Measurements from ENCODE around the gene SUPT20H. TPM values are rescaled to one million over a fixed set of nuclear protein-coding genes. Genes with fewer than 3 reads are reported as not detected.

The SUPT20H gene
- total RNA-seq, 4 donors from 2014 or later = 24.7 to 50.9 (median 40.6) TPM

DNA sequence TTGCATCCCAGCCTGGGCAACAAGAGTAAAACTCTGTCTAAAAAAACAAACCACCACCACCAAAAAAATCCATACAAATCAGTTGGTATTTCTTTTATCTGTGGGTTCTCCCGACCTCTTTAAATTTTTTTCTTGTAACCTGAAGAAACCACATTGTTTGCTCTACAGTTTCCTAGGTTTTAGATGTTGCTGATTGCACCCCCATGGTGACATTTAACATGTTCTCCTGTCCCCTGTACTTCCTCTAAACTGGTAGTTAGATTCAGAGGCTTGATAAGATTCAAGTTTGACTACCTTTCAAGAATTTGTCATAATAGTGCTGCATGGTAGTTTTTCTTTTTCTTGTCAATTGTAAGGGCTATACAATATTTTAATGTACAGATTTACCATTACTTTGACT lies 84.3 kb downstream of the SUPT20H start:
- 94 to 100% methylated on average over 1 of the region's 1 CpG for WGBS, 2 donors
- DNase-seq (ENCODE audit: low spot score in 2 of 2) = no peak
- no peaks in the 10 kb centered on the region for H3K4me1 ChIP-seq
- no peak overlapping the region for H3K27ac ChIP-seq
- H3K4me3 ChIP-seq = no peak overlapping the region
- no peak for TF ChIP-seq EP300 (IDR thresholded peaks at IDR 0.05)
- TF ChIP-seq, protein P1, sequence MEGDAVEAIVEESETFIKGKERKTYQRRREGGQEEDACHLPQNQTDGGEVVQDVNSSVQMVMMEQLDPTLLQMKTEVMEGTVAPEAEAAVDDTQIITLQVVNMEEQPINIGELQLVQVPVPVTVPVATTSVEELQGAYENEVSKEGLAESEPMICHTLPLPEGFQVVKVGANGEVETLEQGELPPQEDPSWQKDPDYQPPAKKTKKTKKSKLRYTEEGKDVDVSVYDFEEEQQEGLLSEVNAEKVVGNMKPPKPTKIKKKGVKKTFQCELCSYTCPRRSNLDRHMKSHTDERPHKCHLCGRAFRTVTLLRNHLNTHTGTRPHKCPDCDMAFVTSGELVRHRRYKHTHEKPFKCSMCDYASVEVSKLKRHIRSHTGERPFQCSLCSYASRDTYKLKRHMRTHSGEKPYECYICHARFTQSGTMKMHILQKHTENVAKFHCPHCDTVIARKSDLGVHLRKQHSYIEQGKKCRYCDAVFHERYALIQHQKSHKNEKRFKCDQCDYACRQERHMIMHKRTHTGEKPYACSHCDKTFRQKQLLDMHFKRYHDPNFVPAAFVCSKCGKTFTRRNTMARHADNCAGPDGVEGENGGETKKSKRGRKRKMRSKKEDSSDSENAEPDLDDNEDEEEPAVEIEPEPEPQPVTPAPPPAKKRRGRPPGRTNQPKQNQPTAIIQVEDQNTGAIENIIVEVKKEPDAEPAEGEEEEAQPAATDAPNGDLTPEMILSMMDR (IDR thresholded peaks at IDR 0.05) = no peak
- TF ChIP-seq POLR2A (IDR thresholded peaks at IDR 0.05) = no peak
- H3K9me3 ChIP-seq = peaks cover 0 to 12% (median 0%) of the 10 kb centered on the region in 4 donors
- peaks cover 0 to 84% (median 0%) of the 10 kb centered on the region in 3 donors for H3K36me3 ChIP-seq
- no peaks in the 10 kb centered on the region for H3K27me3 ChIP-seq

DNA sequence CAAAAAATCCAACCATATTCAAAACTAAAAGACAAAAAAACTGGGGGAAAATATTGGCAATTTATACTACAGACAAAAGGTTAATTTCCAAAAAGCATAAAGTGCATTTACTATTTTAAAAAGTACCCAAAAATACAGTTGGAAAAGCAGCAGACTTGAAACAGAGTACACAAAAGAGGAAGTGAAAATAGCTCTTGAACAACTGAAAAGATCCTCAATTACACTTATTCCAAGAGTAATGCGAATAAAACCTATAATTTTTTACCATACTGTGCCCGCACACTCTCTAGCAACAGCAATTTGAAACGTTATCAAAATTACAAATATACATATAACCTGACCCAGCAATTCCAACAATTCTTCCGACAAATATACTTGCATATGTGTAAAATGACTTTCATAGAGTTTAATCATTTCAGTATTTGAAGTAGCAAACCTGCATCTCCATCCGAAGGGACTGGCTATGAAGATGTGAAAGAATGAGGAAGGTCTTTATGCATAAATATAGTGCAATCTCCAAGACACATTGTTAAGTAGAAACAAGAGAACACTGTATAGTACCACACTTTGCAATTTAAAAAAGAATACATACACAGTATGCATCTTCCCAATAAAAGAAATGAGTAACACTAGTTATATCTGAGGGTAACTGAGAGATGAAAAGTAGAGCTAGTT lies 85.7 kb downstream of the SUPT20H start:
- 89% methylated on average over 5 of the region's 5 CpGs for WGBS, 2 donors
- no peaks in the 10 kb centered on the region for H3K4me1 ChIP-seq
- peaks cover 0 to 83% (median 0%) of the 10 kb centered on the region in 3 donors for H3K36me3 ChIP-seq
- H3K27ac ChIP-seq = no peak overlapping the region
- no peaks in the 10 kb centered on the region for H3K27me3 ChIP-seq
- TF ChIP-seq EP300 (IDR thresholded peaks at IDR 0.05) (no peak), POLR2A (IDR thresholded peaks at IDR 0.05) (no peak)
- TF ChIP-seq, protein P1 (IDR thresholded peaks at IDR 0.05) = no peak
- H3K9me3 ChIP-seq = peaks cover 0 to 12% (median 0%) of the 10 kb centered on the region in 4 donors
- no peak for DNase-seq (ENCODE audit: low spot score in 2 of 2)
- no peak overlapping the region for H3K4me3 ChIP-seq

DNA sequence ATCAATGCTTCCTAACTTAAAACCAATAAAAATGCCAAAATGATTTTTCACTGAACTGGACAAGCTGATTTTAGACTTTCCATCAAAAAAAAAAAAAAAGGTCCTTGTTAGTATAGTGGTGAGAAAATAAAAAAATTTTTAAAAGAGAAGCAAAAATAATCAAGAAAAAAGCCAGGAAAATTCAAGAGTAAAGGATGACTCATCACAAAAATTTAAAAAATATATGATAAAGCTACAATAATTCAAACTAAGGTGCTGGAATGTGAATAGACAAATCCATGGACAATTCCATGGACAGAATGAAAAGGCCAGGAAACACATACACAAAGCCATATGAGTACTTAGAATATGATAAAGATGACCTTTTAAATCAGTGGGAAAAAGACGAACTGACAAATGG lies 86.5 kb downstream of the SUPT20H start:
- Histone ChIP-seq H3K4me3 (no peak overlapping the region), H3K36me3 (peaks cover 0 to 82% (median 0%) of the 10 kb centered on the region in 3 donors), H3K9me3 (peaks cover 0 to 12% (median 0%) of the 10 kb centered on the region in 4 donors), H3K27me3 (no peaks in the 10 kb centered on the region), H3K27ac (no peak overlapping the region), H3K4me1 (no peaks in the 10 kb centered on the region)
- DNase-seq (ENCODE audit: low spot score in 2 of 2) = no peak
- no peak for TF ChIP-seq POLR2A (IDR thresholded peaks at IDR 0.05)
- TF ChIP-seq EP300 (IDR thresholded peaks at IDR 0.05) = no peak
- TF ChIP-seq, protein P1 (IDR thresholded peaks at IDR 0.05) = no peak
- 94 to 97% methylated on average over 1 of the region's 1 CpG for WGBS, 2 donors

DNA sequence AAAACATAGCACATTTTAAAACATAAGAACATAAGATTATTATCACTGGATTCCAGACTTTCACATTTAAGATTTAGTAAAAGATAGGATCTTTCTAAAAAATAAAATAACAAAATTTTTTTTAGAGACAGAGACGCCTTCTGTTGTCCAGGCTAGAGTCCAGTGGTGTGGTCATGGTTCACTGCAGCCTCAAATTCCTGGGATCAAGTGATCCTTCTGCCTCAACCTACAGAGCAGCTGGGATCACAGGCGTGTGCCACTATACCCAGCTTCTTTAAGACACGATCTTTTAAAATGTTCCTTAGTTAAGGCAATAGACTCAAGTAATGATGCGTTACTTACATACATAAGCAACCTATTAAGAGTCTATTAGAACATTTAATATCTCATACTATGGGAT lies 93.1 kb downstream of the SUPT20H start:
- WGBS, 2 donors = 82 to 90% methylated on average over 4 of the region's 4 CpGs
- H3K4me3 ChIP-seq = no peak overlapping the region
- no peak overlapping the region for H3K27ac ChIP-seq
- no peaks in the 10 kb centered on the region for H3K4me1 ChIP-seq
- peaks cover 4 to 73% (median 5%) of the 10 kb centered on the region in 3 donors for H3K36me3 ChIP-seq
- H3K27me3 ChIP-seq = no peaks in the 10 kb centered on the region
- TF ChIP-seq, protein P1 (IDR thresholded peaks at IDR 0.05) = no peak
- TF ChIP-seq EP300 (IDR thresholded peaks at IDR 0.05) (no peak), POLR2A (IDR thresholded peaks at IDR 0.05) (no peak)
- H3K9me3 ChIP-seq = no peaks in the 10 kb centered on the region
- DNase-seq (ENCODE audit: low spot score in 2 of 2) = no peak

DNA sequence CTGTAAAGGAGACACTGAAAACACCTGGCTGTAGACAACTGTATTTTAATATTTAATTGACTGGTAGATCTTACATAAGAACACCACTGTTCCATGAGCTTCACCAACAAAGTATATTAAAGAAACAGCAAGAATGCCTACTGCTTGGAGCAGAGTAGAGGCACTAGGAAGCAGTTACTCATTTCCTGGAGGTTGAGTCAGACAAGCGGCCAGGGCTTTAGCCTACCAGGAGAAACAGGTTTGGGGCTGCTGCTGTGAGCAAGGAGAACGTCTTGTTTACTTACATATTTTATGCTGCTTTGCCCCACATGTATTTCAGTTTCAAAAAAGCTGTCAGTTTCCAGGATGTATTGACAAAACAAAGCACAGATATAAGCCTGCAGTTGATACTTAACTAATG lies 93.7 kb downstream of the SUPT20H start:
- no peak overlapping the region for H3K4me3 ChIP-seq
- H3K4me1 ChIP-seq = no peaks in the 10 kb centered on the region
- H3K36me3 ChIP-seq = peaks cover 4 to 72% (median 5%) of the 10 kb centered on the region in 3 donors
- no peak for TF ChIP-seq EP300 (IDR thresholded peaks at IDR 0.05)
- TF ChIP-seq, protein P1 (IDR thresholded peaks at IDR 0.05) = no peak
- no peak for TF ChIP-seq POLR2A (IDR thresholded peaks at IDR 0.05)
- no peaks in the 10 kb centered on the region for H3K27me3 ChIP-seq
- WGBS, 2 donors = 82 to 90% methylated on average over 2 of the region's 2 CpGs
- no peaks in the 10 kb centered on the region for H3K9me3 ChIP-seq
- no peak overlapping the region for H3K27ac ChIP-seq
- DNase-seq (ENCODE audit: low spot score in 2 of 2) = no peak

Data from tibial nerve (tissue), 4 donors.